WERI-Rb-1 (cell line): ENCODE data around the gene SAMD14.

Experiments used
- DNase-seq: peaks from one replicate; pipeline ENCODE4 v3.0.0-alpha.2; 2020
- H3K27ac ChIP-seq: fragments of 250-450 bp; sonication (Bioruptor Pico); 2 replicates; pipeline ENCODE4 v1.5.1; 2020; ENCODE audit warnings: mild to moderate bottlenecking, moderate library complexity
- H3K27me3 ChIP-seq: fragments of 250-450 bp; sonication (Bioruptor Pico); 2 replicates; pipeline ENCODE4 v1.5.1; 2021; ENCODE audit warnings: mild to moderate bottlenecking, low read depth, moderate library complexity; ENCODE audit not compliant: insufficient read depth, severe bottlenecking
- H3K36me3 ChIP-seq: fragments of 250-450 bp; sonication (Bioruptor Pico); 2 replicates; pipeline ENCODE4 v1.5.1; 2020; ENCODE audit warnings: mild to moderate bottlenecking, moderate library complexity
- H3K4me3 ChIP-seq: 2 replicates; pipeline ENCODE4 v1.5.1; 2011; ENCODE audit warnings: low read depth, mild to moderate bottlenecking, control low read depth, low read length
- H3K9me3 ChIP-seq: fragments of 250-450 bp; sonication (Bioruptor Pico); 2 replicates; pipeline ENCODE4 v1.5.1; 2021; ENCODE audit warnings: mild to moderate bottlenecking, moderate library complexity; ENCODE audit not compliant: severe bottlenecking
- TF ChIP-seq, protein P1 (sequence below): IDR thresholded peaks from 2 replicates; pipeline ENCODE4 v1.5.1; 2011; ENCODE audit warnings: low read depth, mild to moderate bottlenecking, control low read depth, inconsistent platforms, low read length

Gene SAMD14

DNA sequence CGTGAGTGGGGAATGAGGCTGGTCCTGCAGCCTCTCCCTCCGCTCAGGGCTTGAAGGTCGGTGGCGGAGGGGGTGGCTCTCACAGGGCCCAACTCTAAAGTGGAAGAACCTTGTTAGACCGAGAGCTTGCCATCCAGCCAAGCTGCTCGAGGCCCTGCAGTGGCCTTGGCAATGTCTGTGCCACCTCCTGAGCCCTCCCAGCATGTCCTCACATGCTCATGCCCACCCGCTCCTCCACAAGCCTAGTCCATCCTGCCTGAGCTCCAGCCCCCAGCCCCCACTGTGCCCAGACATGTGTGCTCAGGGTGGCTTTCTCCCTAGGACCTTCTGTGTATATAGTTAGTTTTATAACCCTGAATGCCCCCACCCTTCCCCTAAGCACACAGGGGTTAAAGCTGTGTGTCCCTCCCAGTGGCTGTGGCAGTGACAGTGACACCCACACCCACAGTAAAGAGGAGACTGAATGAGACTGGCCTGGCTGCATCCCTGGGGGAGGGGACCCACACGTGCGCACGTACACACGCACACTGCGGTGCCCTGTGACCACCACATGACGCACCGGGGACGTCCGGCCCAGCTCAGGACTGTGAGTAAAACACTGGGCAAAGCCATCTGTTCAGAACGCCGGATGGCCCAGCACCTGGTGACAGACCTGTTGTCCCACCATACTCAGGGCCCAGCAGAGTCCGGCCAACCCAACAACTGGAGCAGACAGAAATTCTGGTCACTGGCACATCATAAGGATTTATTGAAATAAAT, 19.2 kb downstream of the SAMD14 start:
- Histone ChIP-seq H3K9me3 (no peaks in the 10 kb centered on the region), H3K27me3 (no peaks in the 10 kb centered on the region), H3K36me3 (peaks cover 32% of the 10 kb centered on the region), H3K27ac (peak overlapping the region; percentile 87), H3K4me3 (no peak overlapping the region)
- DNase-seq: peak; percentile 85
- TF ChIP-seq, protein P1, sequence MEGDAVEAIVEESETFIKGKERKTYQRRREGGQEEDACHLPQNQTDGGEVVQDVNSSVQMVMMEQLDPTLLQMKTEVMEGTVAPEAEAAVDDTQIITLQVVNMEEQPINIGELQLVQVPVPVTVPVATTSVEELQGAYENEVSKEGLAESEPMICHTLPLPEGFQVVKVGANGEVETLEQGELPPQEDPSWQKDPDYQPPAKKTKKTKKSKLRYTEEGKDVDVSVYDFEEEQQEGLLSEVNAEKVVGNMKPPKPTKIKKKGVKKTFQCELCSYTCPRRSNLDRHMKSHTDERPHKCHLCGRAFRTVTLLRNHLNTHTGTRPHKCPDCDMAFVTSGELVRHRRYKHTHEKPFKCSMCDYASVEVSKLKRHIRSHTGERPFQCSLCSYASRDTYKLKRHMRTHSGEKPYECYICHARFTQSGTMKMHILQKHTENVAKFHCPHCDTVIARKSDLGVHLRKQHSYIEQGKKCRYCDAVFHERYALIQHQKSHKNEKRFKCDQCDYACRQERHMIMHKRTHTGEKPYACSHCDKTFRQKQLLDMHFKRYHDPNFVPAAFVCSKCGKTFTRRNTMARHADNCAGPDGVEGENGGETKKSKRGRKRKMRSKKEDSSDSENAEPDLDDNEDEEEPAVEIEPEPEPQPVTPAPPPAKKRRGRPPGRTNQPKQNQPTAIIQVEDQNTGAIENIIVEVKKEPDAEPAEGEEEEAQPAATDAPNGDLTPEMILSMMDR: no peak

DNA sequence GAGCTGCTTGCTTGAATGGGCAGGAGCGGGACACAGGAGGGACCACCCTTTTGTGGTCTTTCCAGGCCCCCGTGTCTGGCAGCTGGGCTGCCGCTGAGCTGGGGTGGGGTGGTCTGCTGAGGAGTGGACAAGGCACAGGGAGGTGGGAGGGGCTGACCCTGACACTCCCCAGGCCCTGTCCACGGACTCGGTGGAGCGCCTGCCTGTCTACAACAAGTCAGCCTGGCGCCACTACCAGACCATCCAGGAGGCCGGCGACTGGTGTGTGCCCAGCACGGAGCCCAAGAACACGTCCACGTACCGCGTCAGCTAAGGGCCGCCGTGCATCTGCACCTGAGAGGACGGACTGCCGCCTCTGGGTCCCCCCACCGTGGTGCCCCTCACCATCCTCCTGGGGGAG, 20.2 kb downstream of the SAMD14 start:
- no peaks in the 10 kb centered on the region for H3K27me3 ChIP-seq
- H3K36me3 ChIP-seq: peaks cover 25% of the 10 kb centered on the region
- H3K27ac ChIP-seq: no peak overlapping the region; the same call in 1 of the 2 replicates
- no peak for DNase-seq
- TF ChIP-seq, protein P1: no peak
- H3K4me3 ChIP-seq: no peak overlapping the region
- no peaks in the 10 kb centered on the region for H3K9me3 ChIP-seq

DNA sequence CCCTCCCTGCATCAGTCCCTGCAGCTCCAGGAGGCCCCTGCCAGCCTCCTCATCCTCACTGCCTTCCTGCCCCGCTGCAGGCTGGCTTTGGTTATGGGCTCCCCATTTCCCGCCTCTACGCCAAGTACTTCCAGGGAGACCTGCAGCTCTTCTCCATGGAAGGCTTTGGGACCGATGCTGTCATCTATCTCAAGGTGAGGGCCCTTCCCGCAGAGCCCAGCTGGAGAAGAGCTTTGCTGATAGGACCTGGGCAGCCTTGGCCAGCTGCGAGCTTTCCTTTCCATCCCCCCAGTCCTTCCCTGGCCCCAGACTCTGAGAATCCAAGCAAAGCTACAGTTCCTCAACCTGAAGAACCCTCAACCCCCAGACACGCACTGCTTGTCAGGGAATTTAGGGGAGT, 20.8 kb downstream of the SAMD14 start:
- peaks cover 25% of the 10 kb centered on the region for H3K36me3 ChIP-seq
- H3K27me3 ChIP-seq: no peaks in the 10 kb centered on the region
- TF ChIP-seq, protein P1: no peak
- no peak for DNase-seq
- no peak overlapping the region for H3K4me3 ChIP-seq
- no peak overlapping the region for H3K27ac ChIP-seq
- H3K9me3 ChIP-seq: no peaks in the 10 kb centered on the region

DNA sequence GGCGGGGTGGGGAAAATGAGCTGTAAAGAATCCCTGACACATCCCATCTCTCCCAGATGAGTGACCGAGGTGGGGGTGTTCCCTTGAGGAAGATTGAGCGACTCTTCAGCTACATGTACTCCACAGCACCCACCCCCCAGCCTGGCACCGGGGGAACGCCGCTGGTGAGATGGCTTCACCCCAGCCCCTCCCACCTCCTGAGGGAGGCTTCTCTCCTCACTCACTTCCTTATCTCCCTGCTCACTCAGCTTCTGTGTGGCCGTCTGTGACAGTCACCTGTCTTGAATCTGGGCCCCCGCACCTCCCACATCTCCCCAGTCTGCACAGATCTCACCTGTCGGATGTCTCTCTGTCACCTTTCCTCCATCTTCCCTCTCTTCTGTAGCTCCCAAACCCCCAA, 21.4 kb downstream of the SAMD14 start:
- Histone ChIP-seq H3K27me3 (no peaks in the 10 kb centered on the region), H3K27ac (no peak overlapping the region), H3K9me3 (no peaks in the 10 kb centered on the region), H3K36me3 (peaks cover 21% of the 10 kb centered on the region), H3K4me3 (no peak overlapping the region)
- no peak for DNase-seq
- TF ChIP-seq, protein P1: no peak

DNA sequence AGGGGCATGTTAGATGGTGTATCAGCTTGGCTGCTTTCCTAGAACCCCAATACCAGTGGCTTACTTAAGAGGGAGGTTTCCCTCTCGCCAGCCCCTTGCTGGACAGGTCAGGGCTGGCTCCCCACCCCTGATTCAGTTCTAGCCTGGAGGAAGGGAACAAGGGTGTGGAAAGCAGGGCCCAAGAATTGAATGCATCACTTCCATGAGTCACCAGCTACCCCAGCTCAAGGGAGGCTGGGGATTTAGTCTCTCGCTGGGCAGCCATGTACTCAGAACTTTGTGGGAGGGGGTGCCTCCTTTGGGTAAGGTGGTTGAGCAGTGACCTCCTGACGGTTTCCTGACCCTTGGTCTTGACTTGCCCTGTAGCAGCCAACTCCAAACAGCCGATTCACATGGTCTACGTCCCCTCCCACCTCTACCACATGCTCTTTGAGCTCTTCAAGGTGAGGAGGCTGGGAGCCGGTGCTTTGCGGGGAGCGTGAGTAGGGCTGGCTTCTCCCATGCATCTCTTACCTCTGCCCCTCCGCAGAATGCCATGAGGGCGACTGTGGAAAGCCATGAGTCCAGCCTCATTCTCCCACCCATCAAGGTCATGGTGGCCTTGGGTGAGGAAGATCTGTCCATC, 22.1 kb downstream of the SAMD14 start:
- Histone ChIP-seq H3K9me3 (no peaks in the 10 kb centered on the region), H3K4me3 (no peak overlapping the region), H3K27me3 (no peaks in the 10 kb centered on the region), H3K27ac (no peak overlapping the region), H3K36me3 (peaks cover 14% of the 10 kb centered on the region)
- DNase-seq: no peak
- TF ChIP-seq, protein P1: no peak
